GM12878 (cell line): Measurements from ENCODE around the gene NCF4. TPM values are rescaled to one million over a fixed set of nuclear protein-coding genes. Genes with fewer than 3 reads are reported as not detected.

Source experiments
- ATAC-seq: fragments of 200-7000 bp; cut with Tn5 transposase; 3 replicates; pipeline ENCODE4 v1.9.1; 2020; ENCODE audit warnings: mild to moderate bottlenecking, moderate library complexity
- BruUV-seq: library from RNA; stranded (reverse); fragments of 400-500 nt; replicated peaks from 2 replicates; lab custom pipeline; 2021; lab: Mats Ljungman, UMichigan
- CTCF ChIA-PET: fragments of 300-600 bp; sonication (Branson Sonifier 250); formaldehyde crosslinking; extraction: SDS; loops from one replicate; lab custom pipeline; 2021; ENCODE audit warnings: inconsistent platforms; lab: Yijun Ruan, JAX
- POLR2A ChIA-PET: fragments of 350-600 bp; formaldehyde crosslinking; extraction: SDS; loops from one replicate; lab custom pipeline; 2021; ENCODE audit warnings: inconsistent platforms; lab: Charles Lee
- RAD21 ChIA-PET: fragments of 300-600 bp; sonication (Branson Sonifier 250); formaldehyde crosslinking; loops from one replicate; lab custom pipeline; 2023; ENCODE audit warnings: antibody characterized with exemption; ENCODE audit not compliant: unreplicated experiment; lab: Charles Lee
- SMC1A ChIA-PET: fragments of 300-600 bp; sonication (Branson Sonifier 250); formaldehyde crosslinking; loops from one replicate; lab custom pipeline; 2023; ENCODE audit not compliant: unreplicated experiment, uncharacterized antibody; lab: Charles Lee
- DNase-seq: peaks from one replicate; pipeline ENCODE4 v3.0.0-alpha.2; 2011; ENCODE audit warnings: low read depth, low spot score
- FAIRE-seq: peaks from 3 replicates; lab custom pipeline; 2011; peaks lifted over from hg19 to GRCh38; lab: Jason Lieb, UNC
- H2AFZ ChIP-seq: 2 replicates; pipeline ENCODE4 v1.6.0; 2011; ENCODE audit warnings: low read depth, low read length, control low read depth; ENCODE audit not compliant: control insufficient read depth
- H3K27ac ChIP-seq: 2 replicates; pipeline ENCODE4 v1.5.1; 2011; ENCODE audit warnings: control low read depth; ENCODE audit not compliant: control insufficient read depth, insufficient read depth
- H3K27me3 ChIP-seq, 2 experiments: replicated peaks in 1 of 2; 2 replicates each; pipeline versions ENCODE4 v1.6.0 to v1.6.1; 2011; ENCODE audit warnings: low read length in 1 of 2; ENCODE audit not compliant: control insufficient read depth in 2 of 2, insufficient read depth in 2 of 2
- H3K36me3 ChIP-seq, 2 experiments: 2 replicates each; pipeline ENCODE4 v1.5.1; 2011; ENCODE audit warnings: low read length in 1 of 2; ENCODE audit not compliant: control insufficient read depth in 2 of 2, insufficient read depth in 2 of 2
- H3K4me1 ChIP-seq: 2 replicates; pipeline ENCODE4 v1.6.1; 2011; ENCODE audit warnings: mild to moderate bottlenecking, low read length, moderate library complexity, mixed read lengths; ENCODE audit not compliant: control insufficient read depth, insufficient read depth
- H3K4me2 ChIP-seq: 2 replicates; pipeline ENCODE4 v1.6.0; 2011; ENCODE audit warnings: control low read depth; ENCODE audit not compliant: control insufficient read depth, insufficient read depth
- H3K4me3 ChIP-seq: fragments of 200-600 bp; sonication (generic); 2 replicates; pipeline ENCODE4 v1.5.1; 2016
- H3K79me2 ChIP-seq: 2 replicates; pipeline ENCODE4 v1.6.0; 2011; ENCODE audit warnings: low read length; ENCODE audit not compliant: control insufficient read depth, insufficient read depth
- H3K9ac ChIP-seq: 2 replicates; pipeline ENCODE4 v1.8.0; 2011; ENCODE audit warnings: low read length, control low read depth, mixed read lengths; ENCODE audit not compliant: control insufficient read depth, insufficient read depth
- H3K9me3 ChIP-seq: replicated peaks from 3 replicates; pipeline ENCODE4 v1.5.1; 2011; ENCODE audit warnings: mild to moderate bottlenecking, low read length; ENCODE audit not compliant: control insufficient read depth, insufficient read depth
- H4K20me1 ChIP-seq: 2 replicates; pipeline ENCODE4 v1.6.0; 2011; ENCODE audit not compliant: control insufficient read depth, insufficient read depth
- CEBPZ ChIP-seq: fragments of 150-350 bp; IDR thresholded peaks from 2 replicates; pipeline ENCODE4 v1.6.1; 2016; ENCODE audit warnings: low read depth, low read length
- HCFC1 ChIP-seq: fragments of 150-350 bp; IDR thresholded peaks from 2 replicates; pipeline ENCODE4 v1.6.1; 2014; ENCODE audit warnings: low read length
- HDAC6 ChIP-seq: fragments of 200-600 bp; sonication (generic); IDR thresholded peaks from one replicate; pipeline ENCODE4 v1.8.0; 2017; ENCODE audit warnings: antibody characterized with exemption; ENCODE audit not compliant: unreplicated experiment
- HDGF ChIP-seq: fragments of 450-650 bp; IDR thresholded peaks from 2 replicates; pipeline ENCODE4 v1.6.1; 2016; ENCODE audit warnings: antibody characterized with exemption
- IKZF2 ChIP-seq, 2 experiments: fragments of 450-650 bp; IDR thresholded peaks; 2 replicates each; pipeline ENCODE4 v1.6.1; 2017; ENCODE audit warnings: mild to moderate bottlenecking in 2 of 2, moderate library complexity in 2 of 2
- IRF3 ChIP-seq: fragments of 450-650 bp; IDR thresholded peaks from 2 replicates; pipeline ENCODE4 v1.6.1; 2014; ENCODE audit warnings: mild to moderate bottlenecking
- MEF2B ChIP-seq: fragments of 450-650 bp; IDR thresholded peaks from 2 replicates; pipeline ENCODE4 v1.6.1; 2018; ENCODE audit warnings: mild to moderate bottlenecking, moderate library complexity; ENCODE audit not compliant: partially characterized antibody, poor library complexity, severe bottlenecking
- MLLT1 ChIP-seq: fragments of 450-650 bp; IDR thresholded peaks from 2 replicates; pipeline ENCODE4 v1.6.1; 2016; ENCODE audit warnings: mild to moderate bottlenecking
- NR2C1 ChIP-seq: fragments of 450-650 bp; IDR thresholded peaks from 2 replicates; pipeline ENCODE4 v1.6.1; 2017; ENCODE audit warnings: antibody characterized with exemption, mild to moderate bottlenecking, moderate library complexity
- NR2C2 ChIP-seq: IDR thresholded peaks from 2 replicates; pipeline ENCODE4 v1.6.1; 2011; ENCODE audit warnings: borderline replicate concordance, low read depth; ENCODE audit not compliant: control insufficient read depth, insufficient read length
- RAD21 ChIP-seq: IDR thresholded peaks from 2 replicates; pipeline ENCODE4 v1.6.1; 2011; ENCODE audit warnings: mild to moderate bottlenecking, low read depth, low read length, moderate library complexity; ENCODE audit not compliant: insufficient read depth
- SIN3A ChIP-seq: IDR thresholded peaks from 2 replicates; pipeline ENCODE4 v1.6.1; 2012; ENCODE audit warnings: low read depth, low read length, improper control_type of control experiment
- STAT1 ChIP-seq: fragments of 450-650 bp; conservative IDR thresholded peaks from 2 replicates; pipeline ENCODE4 v1.6.1; 2014; ENCODE audit warnings: antibody characterized with exemption, mild to moderate bottlenecking
- TAF1 ChIP-seq: IDR thresholded peaks from 2 replicates; pipeline ENCODE4 v1.6.1; 2011; ENCODE audit warnings: mild to moderate bottlenecking, low read depth, low read length, borderline replicate concordance
- TCF7 ChIP-seq: IDR thresholded peaks from 2 replicates; pipeline ENCODE4 v1.6.1; 2014; ENCODE audit warnings: antibody characterized with exemption, borderline replicate concordance
- ZBTB33 ChIP-seq: fragments of 450-650 bp; IDR thresholded peaks from 2 replicates; pipeline ENCODE4 v1.6.1; 2017; ENCODE audit warnings: mild to moderate bottlenecking
- ZNF24 ChIP-seq: fragments of 450-650 bp; IDR thresholded peaks from 2 replicates; pipeline ENCODE4 v1.6.1; 2017; ENCODE audit warnings: antibody characterized with exemption, mild to moderate bottlenecking
- WGBS: methylation state at CpG from one replicate; pipeline ENCODE4 v1.1.6; 2016; ENCODE audit warnings: low lambda C conversion rate; ENCODE audit not compliant: insufficient replicate concordance, insufficient coverage; ENCODE audit errors: missing lambda C conversion rate; 5-methylcytosine and 5-hydroxymethylcytosine counted together
- in situ Hi-C: fragments of 300-500 bp; cut with MboI; formaldehyde crosslinking; loops from 9 replicates; pipeline ENCODE4 v1.14.3; 2018; ENCODE audit warnings: mixed read lengths
- intact Hi-C: fragments of 100-400 bp; cut with micrococcal nuclease; formaldehyde crosslinking; loops from one replicate; pipeline ENCODE4 v1.14.2; 2022; ENCODE audit not compliant: unreplicated experiment
- polyA plus RNA-seq, 11 experiments: library from polyadenylated mRNA; depleted of rRNA in 4 of 11; unstranded in 6 of 11; stranded (reverse) in 5 of 11; fragments of >200 nt; fragmentation: Nextera tagmentation in 4 of 11; fragmentation: Illumina TruSeq in 1 of 11; extraction: Ambion mirVana in 4 of 11; extraction: Trizol in 1 of 11; gene quantifications; 1 replicate in 1 of 11; 2 replicates in 10 of 11; pipeline versions ENCODE4 v1.2.1 to v1.2.3, GENCODE V29; 2011 to 2016; ENCODE audit warnings: inconsistent platforms in 2 of 11, missing spikeins in 2 of 11, low read depth in 1 of 11
- total RNA-seq, 4 experiments: library from RNA; depleted of rRNA in 3 of 4; stranded (reverse); fragments of >200 nt in 3 of 4; fragmentation: Illumina TruSeq in 1 of 4; extraction: Trizol in 1 of 4; gene quantifications; 2 replicates each; pipeline versions ENCODE4 v1.2.1 to v1.2.3, GENCODE V29; 2013 to 2021

The NCF4 gene
- total and polyA plus RNA-seq, 10 of the 15 experiments (the other 5 are each of a cell fraction or from before 2014, with no cell fraction given) = 22.9 to 136 (median 72.5) TPM

GRCh38 chr22:36850056-36850455, 10.8 kb upstream of the NCF4 start:
- H4K20me1 ChIP-seq = no peaks in the 10 kb centered on the region
- 37% methylated on average over 14 of the region's 14 CpGs for WGBS
- in situ Hi-C loops = no loop called here
- POLR2A ChIA-PET = no interaction called here
- intact Hi-C loops = loop anchor here (10.0 kb wide), 1 partner anchor 195 kb away; no protein-coding TSS in a partner anchor
- no TSS peak for BruUV-seq
- H3K9me3 ChIP-seq = no peaks in the 10 kb centered on the region; the same call in 2 of the 3 replicates
- H3K4me3 ChIP-seq = no peak overlapping the region
- H3K27me3 ChIP-seq = peaks cover 0 to 1% of the 10 kb centered on the region in 2 experiments; a peak in 2 of 4 replicates
- ATAC-seq (no peak), FAIRE-seq (no peak), DNase-seq (no peak)
- CTCF ChIA-PET = interaction anchor here (12.7 kb wide), 1 partner anchor 126 kb away, joined by 310 read pairs; no protein-coding TSS in a partner anchor
- H3K27ac ChIP-seq = no peak overlapping the region
- H3K4me2 ChIP-seq = no peak overlapping the region
- TF ChIP-seq SIN3A (no peak), MLLT1 (no peak), ZBTB33 (no peak), TAF1 (no peak), HCFC1 (no peak), IRF3 (no peak), NR2C1 (no peak), ZNF24 (no peak), HDAC6 (no peak), RAD21 (no peak), IKZF2 (IDR thresholded peaks at IDR 0.05) (no peak), TCF7 (no peak), NR2C2 (no peak), HDGF (no peak), MEF2B (no peak), STAT1 (no peak), CEBPZ (no peak)
- RAD21 ChIA-PET = no interaction called here
- no peak overlapping the region for H3K9ac ChIP-seq
- no peaks in the 10 kb centered on the region for H3K79me2 ChIP-seq
- SMC1A ChIA-PET = no interaction called here
- H3K36me3 ChIP-seq = no peaks in the 10 kb centered on the region
- H3K4me1 ChIP-seq = peaks cover 3% of the 10 kb centered on the region; the same call in 1 of the 2 replicates
- H2AFZ ChIP-seq = no peak overlapping the region
